Spleen (tissue), 11 donors: Measurements from ENCODE around the gene CERT1. TPM values are rescaled to one million over a fixed set of nuclear protein-coding genes. Genes with fewer than 3 reads are reported as not detected.

Experiments
- DNase-seq: peaks from one replicate; pipeline ENCODE4 v3.0.0-alpha.2; 2020
- H3K27ac ChIP-seq, 8 donors: fragments of 200-600 bp; sonication (generic) in 7 of 8; 1 replicate in 4 of 8; 2 replicates in 4 of 8; pipeline versions ENCODE4 v1.5.0 to v1.8.0; 2016 to 2021; ENCODE audit warnings: inconsistent platforms in 4 of 8, mild to moderate bottlenecking in 4 of 8, moderate library complexity in 1 of 8
- H3K27me3 ChIP-seq, 7 donors: fragments of 200-600 bp; sonication (generic) in 6 of 7; replicated peaks in 1 of 7; 1 replicate in 4 of 7; 2 replicates in 3 of 7; pipeline versions ENCODE4 v1.5.0 to v1.8.0; 2016 to 2021; ENCODE audit warnings: inconsistent platforms in 3 of 7, mild to moderate bottlenecking in 1 of 7
- H3K36me3 ChIP-seq, 6 donors: fragments of 200-600 bp; sonication (generic) in 5 of 6; 1 replicate in 4 of 6; 2 replicates in 2 of 6; pipeline versions ENCODE4 v1.5.0 to v1.8.0; 2016 to 2021; ENCODE audit warnings: inconsistent platforms in 2 of 6
- H3K4me1 ChIP-seq, 6 donors: fragments of 200-600 bp; sonication (generic) in 5 of 6; 1 replicate in 3 of 6; 2 replicates in 3 of 6; pipeline versions ENCODE4 v1.5.0 to v1.8.0; 2016 to 2021; ENCODE audit warnings: inconsistent platforms in 3 of 6
- H3K4me3 ChIP-seq, 8 donors: fragments of 200-600 bp; sonication (generic) in 7 of 8; 1 replicate in 4 of 8; 2 replicates in 4 of 8; pipeline versions ENCODE4 v1.5.0 to v1.8.0; 2016 to 2021; ENCODE audit warnings: inconsistent platforms in 4 of 8, mild to moderate bottlenecking in 4 of 8, moderate library complexity in 2 of 8
- H3K9me3 ChIP-seq, 8 donors: fragments of 200-600 bp; sonication (generic) in 7 of 8; 1 replicate in 4 of 8; 2 replicates in 4 of 8; pipeline versions ENCODE4 v1.5.0 to v1.8.0; 2016 to 2021; ENCODE audit warnings: inconsistent platforms in 4 of 8
- POLR2A ChIP-seq, 3 donors: fragments of 450-650 bp; IDR thresholded peaks; one replicate each; pipeline ENCODE4 v1.5.1; 2017; ENCODE audit warnings: antibody characterized with exemption in 3 of 3, mild to moderate bottlenecking in 1 of 3
- POLR2AphosphoS5 ChIP-seq, 3 donors: sonication (generic); formaldehyde crosslinking; IDR thresholded peaks; one replicate each; pipeline ENCODE4 v1.5.1; 2017; ENCODE audit warnings: antibody characterized with exemption in 3 of 3
- WGBS, 5 donors: extraction: QIAGEN DNeasy Blood & Tissue Kit in 3 of 5; methylation state at CpG; one replicate each; pipeline versions ENCODE4 v1.1.5 to v1.1.7; 2013 to 2018; 5-methylcytosine and 5-hydroxymethylcytosine counted together
- intact Hi-C: fragments of 100-400 bp; cut with DNase I; formaldehyde crosslinking; loops from one replicate; pipeline ENCODE4 v1.15.0; 2023; ENCODE audit warnings: low total_unique reads
- polyA plus RNA-seq, 3 donors: library from polyadenylated mRNA; stranded (reverse); fragments of 200-250 nt; gene quantifications; one replicate each; pipeline ENCODE4 v1.2.1, GENCODE V29; 2013
- total RNA-seq, 7 donors: library from RNA; depleted of rRNA in 3 of 7; stranded (reverse); fragments of >200 nt in 3 of 7; fragmentation: NEBNext Ultra II Directional in 4 of 7; extraction: Animal tissue kit (Norgen Biotek cat#: 25700) in 4 of 7; gene quantifications; one replicate each; pipeline versions ENCODE4 v1.1.0 to v1.2.1, GENCODE V29; 2016 to 2021
- TF ChIP-seq, protein P1 (sequence below), 11 experiments: fragments of 200-600 bp in 7 of 11; fragments of 450-650 bp in 4 of 11; sonication (generic) in 4 of 11; IDR thresholded peaks in 8 of 11; conservative IDR thresholded peaks in 3 of 11; 1 replicate in 7 of 11; 2 replicates in 4 of 11; pipeline versions ENCODE4 v1.4.0 to v1.8.0; 2016 to 2021; ENCODE audit warnings: antibody characterized with exemption in 11 of 11, inconsistent platforms in 4 of 11, mild to moderate bottlenecking in 1 of 11
- donor health status: healthy with polysubstance abuse.
- donor health status: DM: no; HTN: no; CAD: no; lungs with moderate emphysema.
- donor health status: DM: no; HTN: no; CAD: no.
- donor health status: Bipolar disorder and iron deficiency.
- donor health status: healthy.
- donor health status: DM: no; HTN: no; CAD: no.
- donor health status: DM: yes; HTN: yes; CAD: no.

CERT1 gene
- total and polyA plus RNA-seq, 10 donors: 8.5 to 71.1 (median 51.4) TPM

DNA sequence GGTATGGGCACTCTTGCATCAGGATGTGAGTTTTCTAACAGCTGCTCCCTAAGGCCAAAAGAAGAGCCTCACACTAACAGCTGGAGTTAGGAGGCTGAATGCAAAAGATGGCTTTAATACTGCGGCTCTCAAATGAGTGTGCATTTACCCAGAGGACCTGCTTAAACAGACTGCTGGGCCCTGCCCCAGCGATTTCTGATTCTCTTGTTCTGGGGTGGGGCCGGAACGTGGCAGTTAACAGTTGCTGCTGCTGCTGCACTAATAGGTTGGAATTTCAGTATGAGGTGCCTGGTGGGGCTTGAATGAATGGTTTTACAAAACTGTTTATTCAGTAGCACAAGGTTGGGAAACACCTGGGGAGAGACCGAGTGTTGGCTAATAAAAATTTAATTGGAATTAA lies 148.3 kb downstream of the CERT1 start:
- DNase-seq: no peak
- Histone ChIP-seq H3K4me3 (no peak overlapping the region), H3K9me3 (no peaks in the 10 kb centered on the region), H3K27me3 (no peaks in the 10 kb centered on the region), H3K36me3 (peaks cover 0 to 56% (median 38%) of the 10 kb centered on the region in 6 donors), H3K27ac (no peak overlapping the region), H3K4me1 (no peaks in the 10 kb centered on the region)
- whole genome bisulfite sequencing, 5 donors: 90 to 93% (median 92%) methylated on average over 5 of the region's 5 CpGs
- intact Hi-C loops: no loop called here
- TF ChIP-seq POLR2AphosphoS5 (IDR thresholded peaks at IDR 0.05) (no peak), POLR2A (IDR thresholded peaks at IDR 0.05) (no peak)
- TF ChIP-seq, protein P1, sequence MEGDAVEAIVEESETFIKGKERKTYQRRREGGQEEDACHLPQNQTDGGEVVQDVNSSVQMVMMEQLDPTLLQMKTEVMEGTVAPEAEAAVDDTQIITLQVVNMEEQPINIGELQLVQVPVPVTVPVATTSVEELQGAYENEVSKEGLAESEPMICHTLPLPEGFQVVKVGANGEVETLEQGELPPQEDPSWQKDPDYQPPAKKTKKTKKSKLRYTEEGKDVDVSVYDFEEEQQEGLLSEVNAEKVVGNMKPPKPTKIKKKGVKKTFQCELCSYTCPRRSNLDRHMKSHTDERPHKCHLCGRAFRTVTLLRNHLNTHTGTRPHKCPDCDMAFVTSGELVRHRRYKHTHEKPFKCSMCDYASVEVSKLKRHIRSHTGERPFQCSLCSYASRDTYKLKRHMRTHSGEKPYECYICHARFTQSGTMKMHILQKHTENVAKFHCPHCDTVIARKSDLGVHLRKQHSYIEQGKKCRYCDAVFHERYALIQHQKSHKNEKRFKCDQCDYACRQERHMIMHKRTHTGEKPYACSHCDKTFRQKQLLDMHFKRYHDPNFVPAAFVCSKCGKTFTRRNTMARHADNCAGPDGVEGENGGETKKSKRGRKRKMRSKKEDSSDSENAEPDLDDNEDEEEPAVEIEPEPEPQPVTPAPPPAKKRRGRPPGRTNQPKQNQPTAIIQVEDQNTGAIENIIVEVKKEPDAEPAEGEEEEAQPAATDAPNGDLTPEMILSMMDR (IDR thresholded peaks at IDR 0.05 in 8 of 11, conservative IDR thresholded peaks at IDR 0.05 in 3 of 11): no peak

DNA sequence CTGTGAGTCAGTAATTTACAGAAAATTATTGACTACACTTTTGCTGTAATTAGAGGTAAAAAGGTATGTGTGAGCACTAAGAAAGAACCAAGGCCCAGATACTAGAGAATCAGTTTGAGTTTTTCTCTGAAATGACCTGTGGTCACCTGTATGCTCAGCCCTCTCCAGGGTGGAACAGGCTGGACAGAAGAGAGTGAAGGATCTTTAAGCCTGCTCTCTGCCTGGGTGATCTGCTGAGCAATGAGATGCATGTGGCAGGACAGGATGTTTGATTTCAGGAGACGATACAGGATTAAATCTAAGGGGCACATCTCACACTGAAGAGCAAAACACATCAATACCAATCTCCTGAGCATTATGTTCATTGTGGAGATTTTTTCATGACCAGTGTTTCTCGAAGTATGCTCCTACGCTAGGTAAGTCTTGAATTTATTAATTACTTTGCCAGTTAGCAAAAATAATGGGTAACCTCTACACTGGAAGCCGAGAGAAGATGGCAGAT lies 148.9 kb downstream of the CERT1 start:
- Histone ChIP-seq H3K9me3 (no peaks in the 10 kb centered on the region), H3K27me3 (no peaks in the 10 kb centered on the region), H3K36me3 (peaks cover 0 to 62% (median 44%) of the 10 kb centered on the region in 6 donors), H3K4me1 (no peaks in the 10 kb centered on the region), H3K4me3 (no peak overlapping the region), H3K27ac (no peak overlapping the region)
- intact Hi-C loops: no loop called here
- DNase-seq: no peak
- WGBS, 5 donors: 94 to 99% (median 97%) methylated on average over 4 of the region's 4 CpGs
- TF ChIP-seq POLR2A (IDR thresholded peaks at IDR 0.05) (no peak), POLR2AphosphoS5 (IDR thresholded peaks at IDR 0.05) (no peak)
- TF ChIP-seq, protein P1 (IDR thresholded peaks at IDR 0.05 in 8 of 11, conservative IDR thresholded peaks at IDR 0.05 in 3 of 11): no peak

DNA sequence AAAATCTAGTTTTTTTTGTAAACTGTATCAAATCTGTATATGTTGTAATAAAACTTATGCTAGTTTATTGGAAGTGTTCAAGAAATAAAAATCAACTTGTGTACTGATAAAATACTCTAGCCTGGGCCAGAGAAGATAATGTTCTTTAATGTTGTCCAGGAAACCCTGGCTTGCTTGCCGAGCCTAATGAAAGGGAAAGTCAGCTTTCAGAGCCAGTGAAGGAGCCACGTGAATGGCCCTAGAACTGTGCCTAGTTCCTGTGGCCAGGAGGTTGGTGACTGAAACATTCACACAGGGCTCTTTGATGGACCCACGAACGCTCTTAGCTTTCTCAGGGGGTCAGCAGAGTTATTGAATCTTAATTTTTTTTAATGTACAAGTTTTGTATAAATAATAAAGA lies 150.1 kb downstream of the CERT1 start:
- no peaks in the 10 kb centered on the region for H3K4me1 ChIP-seq
- no peak overlapping the region for H3K4me3 ChIP-seq
- 85 to 93% (median 89%) methylated on average over 4 of the region's 4 CpGs for WGBS, 5 donors
- TF ChIP-seq POLR2A (IDR thresholded peaks at IDR 0.05) (no peak), POLR2AphosphoS5 (IDR thresholded peaks at IDR 0.05) (no peak)
- TF ChIP-seq, protein P1 (IDR thresholded peaks at IDR 0.05 in 8 of 11, conservative IDR thresholded peaks at IDR 0.05 in 3 of 11): no peak
- intact Hi-C loops: no loop called here
- no peaks in the 10 kb centered on the region for H3K27me3 ChIP-seq
- no peak for DNase-seq
- peaks cover 0 to 74% (median 56%) of the 10 kb centered on the region in 6 donors for H3K36me3 ChIP-seq
- H3K9me3 ChIP-seq: no peaks in the 10 kb centered on the region
- H3K27ac ChIP-seq: no peak overlapping the region

DNA sequence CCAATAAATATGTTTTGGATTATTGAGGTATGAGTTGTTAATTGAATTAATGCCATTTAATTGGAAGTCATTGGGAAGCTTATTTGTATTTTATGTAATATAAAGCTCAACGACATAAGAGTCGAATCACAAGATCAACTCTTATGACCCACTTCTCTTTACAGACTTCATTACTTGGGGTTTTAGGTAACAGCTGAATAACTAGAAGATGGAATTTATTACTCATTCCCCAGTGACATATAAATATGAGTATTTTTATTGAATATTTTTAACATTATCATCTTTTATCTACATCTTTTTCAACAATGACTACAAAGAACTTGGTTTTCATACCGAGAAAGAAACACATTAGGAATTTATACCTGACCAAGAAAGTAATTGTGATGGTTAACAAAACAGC lies 153.3 kb downstream of the CERT1 start:
- 93 to 98% (median 94%) methylated on average over 3 of the region's 3 CpGs for WGBS, 5 donors
- H3K27ac ChIP-seq: no peak overlapping the region
- no peaks in the 10 kb centered on the region for H3K9me3 ChIP-seq
- H3K4me1 ChIP-seq: no peaks in the 10 kb centered on the region
- no peak for DNase-seq
- TF ChIP-seq POLR2AphosphoS5 (IDR thresholded peaks at IDR 0.05) (no peak), POLR2A (IDR thresholded peaks at IDR 0.05) (no peak)
- TF ChIP-seq, protein P1 (IDR thresholded peaks at IDR 0.05 in 8 of 11, conservative IDR thresholded peaks at IDR 0.05 in 3 of 11): no peak
- peaks cover 0 to 100% (median 85%) of the 10 kb centered on the region in 6 donors for H3K36me3 ChIP-seq
- no peaks in the 10 kb centered on the region for H3K27me3 ChIP-seq
- no peak overlapping the region for H3K4me3 ChIP-seq
- intact Hi-C loops: no loop called here
